Measurements from ENCODE around the gene TBX4.

DNA sequence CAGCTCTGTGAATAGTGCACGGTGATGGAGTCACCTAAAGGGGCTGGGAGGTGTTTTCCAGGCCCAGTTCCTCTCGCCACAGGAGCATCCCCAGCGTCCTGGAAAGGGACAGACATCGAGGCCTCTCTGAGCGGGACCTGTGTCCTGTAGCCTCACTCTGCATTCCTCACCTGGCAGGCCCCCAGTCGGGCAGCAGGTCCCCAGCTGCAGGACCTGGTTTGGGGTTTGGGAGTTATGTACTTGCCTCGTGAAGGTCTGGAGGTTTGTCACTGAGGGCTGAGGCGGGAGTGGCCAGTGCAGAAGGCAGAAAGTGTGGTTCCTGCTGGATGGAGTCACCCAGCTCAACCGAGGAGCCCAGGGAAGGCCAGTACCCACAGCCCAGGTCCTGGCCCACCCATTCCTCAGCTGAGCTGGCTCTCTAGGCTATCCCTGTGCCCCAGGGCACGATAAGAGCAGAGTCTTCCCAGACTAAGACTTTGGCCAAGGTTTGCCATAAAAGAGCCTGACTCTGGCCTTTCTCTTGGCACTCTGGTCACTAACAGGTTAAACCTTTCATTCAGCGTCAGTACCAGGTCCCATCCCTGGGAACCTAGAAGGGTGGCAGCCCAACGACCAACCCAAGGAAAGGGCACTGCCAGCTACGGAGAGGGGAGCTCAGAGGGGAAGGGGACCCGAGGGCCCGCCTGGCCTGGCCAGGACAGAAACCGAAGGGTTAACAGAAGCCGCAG, 24.4 kb downstream of the TBX4 start:
- TF ChIP-seq, protein P1, sequence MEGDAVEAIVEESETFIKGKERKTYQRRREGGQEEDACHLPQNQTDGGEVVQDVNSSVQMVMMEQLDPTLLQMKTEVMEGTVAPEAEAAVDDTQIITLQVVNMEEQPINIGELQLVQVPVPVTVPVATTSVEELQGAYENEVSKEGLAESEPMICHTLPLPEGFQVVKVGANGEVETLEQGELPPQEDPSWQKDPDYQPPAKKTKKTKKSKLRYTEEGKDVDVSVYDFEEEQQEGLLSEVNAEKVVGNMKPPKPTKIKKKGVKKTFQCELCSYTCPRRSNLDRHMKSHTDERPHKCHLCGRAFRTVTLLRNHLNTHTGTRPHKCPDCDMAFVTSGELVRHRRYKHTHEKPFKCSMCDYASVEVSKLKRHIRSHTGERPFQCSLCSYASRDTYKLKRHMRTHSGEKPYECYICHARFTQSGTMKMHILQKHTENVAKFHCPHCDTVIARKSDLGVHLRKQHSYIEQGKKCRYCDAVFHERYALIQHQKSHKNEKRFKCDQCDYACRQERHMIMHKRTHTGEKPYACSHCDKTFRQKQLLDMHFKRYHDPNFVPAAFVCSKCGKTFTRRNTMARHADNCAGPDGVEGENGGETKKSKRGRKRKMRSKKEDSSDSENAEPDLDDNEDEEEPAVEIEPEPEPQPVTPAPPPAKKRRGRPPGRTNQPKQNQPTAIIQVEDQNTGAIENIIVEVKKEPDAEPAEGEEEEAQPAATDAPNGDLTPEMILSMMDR (IDR thresholded peaks at IDR 0.05) = no peak
- TF ChIP-seq POLR2A (IDR thresholded peaks at IDR 0.05) (no peak), EP300 (IDR thresholded peaks at IDR 0.05) (no peak)
